Measurements from ENCODE around the gene RUFY4.

RUFY4 gene

GRCh38 chr2:218083352-218083676 is 14.3 kb downstream of the RUFY4 start:
- Histone ChIP-seq H3K9ac (ENCODE audit: low read depth, low read length) (no peak overlapping the region), H3K4me2 (ENCODE audit: insufficient read depth, low read length) (no peak overlapping the region), H3K27me3 (ENCODE audit: insufficient read depth, low read length, poor library complexity) (no peaks in the 10 kb centered on the region), H2AFZ (ENCODE audit: low read depth, low read length) (no peak overlapping the region), H3K27ac (ENCODE audit: low read length) (no peak overlapping the region), H3K79me2 (ENCODE audit: insufficient read depth, low read length) (no peaks in the 10 kb centered on the region), H4K20me1 (ENCODE audit: insufficient read depth, low read length) (no peaks in the 10 kb centered on the region), H3K4me3 (ENCODE audit: low read depth in 1 of 2, low read length in 2 of 2) (no peak overlapping the region), H3K4me1 (ENCODE audit: insufficient read depth, low read length) (no peaks in the 10 kb centered on the region), H3K36me3 (ENCODE audit: insufficient read depth, low read length) (no peaks in the 10 kb centered on the region), H3K9me3 (ENCODE audit: insufficient read depth, low read length, severe bottlenecking) (peaks cover 7% of the 10 kb centered on the region)
- ATAC-seq (ENCODE audit: insufficient read depth, low read depth) (no peak), DNase-seq (no peak)
- TF ChIP-seq EZH2 (IDR thresholded peaks at IDR 0.05; ENCODE audit: borderline replicate concordance, low read depth, low read length, severe bottlenecking): no peak
- TF ChIP-seq CTCF (IDR thresholded peaks at IDR 0.05; ENCODE audit: borderline replicate concordance, extremely low read depth, low read length, poor library complexity, severe bottlenecking): no peak

GRCh38 chr2:218086478-218086877 is 17.4 kb downstream of the RUFY4 start:
- Histone ChIP-seq H4K20me1 (ENCODE audit: insufficient read depth, low read length) (no peaks in the 10 kb centered on the region), H3K4me2 (ENCODE audit: insufficient read depth, low read length) (no peak overlapping the region), H3K79me2 (ENCODE audit: insufficient read depth, low read length) (no peaks in the 10 kb centered on the region), H3K4me3 (ENCODE audit: low read depth in 1 of 2, low read length in 2 of 2) (no peak overlapping the region), H3K27ac (ENCODE audit: low read length) (no peak overlapping the region), H3K9ac (ENCODE audit: low read depth, low read length) (no peak overlapping the region), H3K36me3 (ENCODE audit: insufficient read depth, low read length) (no peaks in the 10 kb centered on the region), H3K27me3 (ENCODE audit: insufficient read depth, low read length, poor library complexity) (no peaks in the 10 kb centered on the region), H3K9me3 (ENCODE audit: insufficient read depth, low read length, severe bottlenecking) (peaks cover 7% of the 10 kb centered on the region), H2AFZ (ENCODE audit: low read depth, low read length) (no peak overlapping the region), H3K4me1 (ENCODE audit: insufficient read depth, low read length) (no peaks in the 10 kb centered on the region)
- ATAC-seq (ENCODE audit: insufficient read depth, low read depth): no peak
- TF ChIP-seq CTCF (IDR thresholded peaks at IDR 0.05; ENCODE audit: borderline replicate concordance, extremely low read depth, low read length, poor library complexity, severe bottlenecking) (no peak), EZH2 (IDR thresholded peaks at IDR 0.05; ENCODE audit: borderline replicate concordance, low read depth, low read length, severe bottlenecking) (no peak)
- no peak for DNase-seq

- H3K4me3 ChIP-seq (ENCODE audit: low read depth in 1 of 2, low read length in 2 of 2): no peak overlapping the region
- TF ChIP-seq EZH2 (IDR thresholded peaks at IDR 0.05; ENCODE audit: borderline replicate concordance, low read depth, low read length, severe bottlenecking) (no peak), CTCF (IDR thresholded peaks at IDR 0.05; ENCODE audit: borderline replicate concordance, extremely low read depth, low read length, poor library complexity, severe bottlenecking) (no peak)
- no peak overlapping the region for H3K9ac ChIP-seq (ENCODE audit: low read depth, low read length)
- no peak overlapping the region for H3K4me2 ChIP-seq (ENCODE audit: insufficient read depth, low read length)
- no peaks in the 10 kb centered on the region for H3K79me2 ChIP-seq (ENCODE audit: insufficient read depth, low read length)
- H3K4me1 ChIP-seq (ENCODE audit: insufficient read depth, low read length): no peaks in the 10 kb centered on the region
- H2AFZ ChIP-seq (ENCODE audit: low read depth, low read length): no peak overlapping the region
- no peak for ATAC-seq (ENCODE audit: insufficient read depth, low read depth)
- no peak for DNase-seq
- H3K27me3 ChIP-seq (ENCODE audit: insufficient read depth, low read length, poor library complexity): no peaks in the 10 kb centered on the region
- no peak overlapping the region for H3K27ac ChIP-seq (ENCODE audit: low read length)
- H4K20me1 ChIP-seq (ENCODE audit: insufficient read depth, low read length): no peaks in the 10 kb centered on the region
- no peaks in the 10 kb centered on the region for H3K36me3 ChIP-seq (ENCODE audit: insufficient read depth, low read length)
- peaks cover 7% of the 10 kb centered on the region for H3K9me3 ChIP-seq (ENCODE audit: insufficient read depth, low read length, severe bottlenecking)
Observed at GRCh38 chr2:218089259-218089658, 20.2 kb downstream of the RUFY4 start.

- H3K36me3 ChIP-seq (ENCODE audit: insufficient read depth, low read length): no peaks in the 10 kb centered on the region
- H3K9me3 ChIP-seq (ENCODE audit: insufficient read depth, low read length, severe bottlenecking): peaks cover 1% of the 10 kb centered on the region
- TF ChIP-seq CTCF (IDR thresholded peaks at IDR 0.05; ENCODE audit: borderline replicate concordance, extremely low read depth, low read length, poor library complexity, severe bottlenecking) (no peak), EZH2 (IDR thresholded peaks at IDR 0.05; ENCODE audit: borderline replicate concordance, low read depth, low read length, severe bottlenecking) (no peak)
- DNase-seq (no peak), ATAC-seq (ENCODE audit: insufficient read depth, low read depth) (no peak)
- H3K27ac ChIP-seq (ENCODE audit: low read length): no peak overlapping the region
- H3K79me2 ChIP-seq (ENCODE audit: insufficient read depth, low read length): no peaks in the 10 kb centered on the region
- no peak overlapping the region for H3K4me2 ChIP-seq (ENCODE audit: insufficient read depth, low read length)
- H4K20me1 ChIP-seq (ENCODE audit: insufficient read depth, low read length): no peaks in the 10 kb centered on the region
- no peaks in the 10 kb centered on the region for H3K4me1 ChIP-seq (ENCODE audit: insufficient read depth, low read length)
- H3K9ac ChIP-seq (ENCODE audit: low read depth, low read length): no peak overlapping the region
- no peaks in the 10 kb centered on the region for H3K27me3 ChIP-seq (ENCODE audit: insufficient read depth, low read length, poor library complexity)
- H3K4me3 ChIP-seq (ENCODE audit: low read depth in 1 of 2, low read length in 2 of 2): no peak overlapping the region
- H2AFZ ChIP-seq (ENCODE audit: low read depth, low read length): no peak overlapping the region
Observed at GRCh38 chr2:218091746-218092145, 22.7 kb downstream of the RUFY4 start.

All from DND-41 (cell line).